Activated CD4-positive, alpha-beta T cell treated with anti-CD3 and anti-CD28 coated beads for 1 hour (primary cell): ENCODE measurements around the gene DLX3.

ENCODE experiments used
- DNase-seq: peaks from one replicate; pipeline ENCODE4 v3.0.0-alpha.2; 2020

The DLX3 gene

GRCh38 chr17:50022463-50023130 lies 27.6 kb upstream of the DLX3 start:
- no peak for DNase-seq

- no peak for DNase-seq
Observed at GRCh38 chr17:50021681-50022370, 26.8 kb upstream of the DLX3 start.

GRCh38 chr17:50020841-50021599 lies 26.0 kb upstream of the DLX3 start:
- DNase-seq: no peak

- DNase-seq: no peak
Observed at GRCh38 chr17:50018909-50019308, 23.9 kb upstream of the DLX3 start.

DNA sequence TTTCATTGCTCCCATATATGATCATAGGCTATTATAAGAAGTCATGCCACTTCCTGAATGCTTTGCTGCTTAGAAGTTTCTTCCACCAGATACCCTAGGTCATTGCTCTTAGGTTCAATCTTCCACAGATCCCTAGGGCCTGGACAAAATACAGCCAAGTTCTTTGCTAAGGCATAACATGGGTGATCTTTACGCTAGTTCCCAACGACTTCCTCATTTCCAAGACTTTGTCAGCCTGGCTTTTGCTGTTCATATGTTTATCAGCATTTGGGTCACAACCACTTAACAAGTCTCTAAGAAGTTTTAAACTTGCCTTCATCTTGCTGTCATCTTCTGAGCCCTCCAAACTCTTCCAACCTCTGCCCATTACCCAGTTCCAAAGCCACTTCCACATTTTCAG lies 20.1 kb upstream of the DLX3 start:
- DNase-seq: no peak

- no peak for DNase-seq
Observed at GRCh38 chr17:50014471-50015088, 19.6 kb upstream of the DLX3 start.

DNA sequence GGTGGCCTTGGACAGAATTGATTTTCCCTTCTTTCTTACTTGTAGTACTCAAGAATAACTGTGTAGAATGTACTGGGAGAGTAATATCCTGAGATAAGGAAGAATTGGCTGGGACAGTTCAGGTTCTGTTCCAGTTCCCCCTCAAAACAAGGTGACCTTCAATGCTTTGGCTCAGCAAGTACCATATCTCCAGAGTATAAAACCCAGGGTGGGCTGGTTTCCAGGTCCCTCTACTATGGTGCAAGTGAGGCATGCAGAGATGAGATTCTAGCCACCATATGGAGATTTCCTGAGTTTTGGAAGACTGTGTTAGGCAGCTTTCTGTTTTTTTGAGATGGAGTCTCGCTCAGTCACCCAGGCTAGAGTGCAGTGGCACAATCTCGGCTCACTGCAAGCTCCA lies 18.1 kb upstream of the DLX3 start:
- no peak for DNase-seq

GRCh38 chr17:50009282-50009681 lies 14.3 kb upstream of the DLX3 start:
- no peak for DNase-seq

DNA sequence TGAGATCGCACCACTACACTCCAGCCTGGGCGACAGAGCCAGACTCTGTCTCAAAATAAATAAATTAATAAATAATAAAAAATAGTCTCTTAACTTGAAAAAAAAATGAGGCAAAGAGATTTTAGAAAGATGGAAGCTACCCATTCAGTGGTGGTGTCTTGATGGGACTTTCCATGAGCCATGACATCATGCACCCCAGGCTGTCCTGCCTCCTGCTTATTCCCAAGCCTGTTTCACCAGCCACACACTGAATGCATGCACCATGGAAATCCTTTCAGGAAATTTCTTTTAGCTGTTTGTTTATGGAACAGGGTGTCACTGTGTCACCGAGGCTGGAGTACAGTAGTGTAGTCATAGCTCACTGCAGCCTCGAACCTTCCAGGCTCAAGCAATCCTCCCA lies 8.9 kb upstream of the DLX3 start:
- DNase-seq: no peak

DNA sequence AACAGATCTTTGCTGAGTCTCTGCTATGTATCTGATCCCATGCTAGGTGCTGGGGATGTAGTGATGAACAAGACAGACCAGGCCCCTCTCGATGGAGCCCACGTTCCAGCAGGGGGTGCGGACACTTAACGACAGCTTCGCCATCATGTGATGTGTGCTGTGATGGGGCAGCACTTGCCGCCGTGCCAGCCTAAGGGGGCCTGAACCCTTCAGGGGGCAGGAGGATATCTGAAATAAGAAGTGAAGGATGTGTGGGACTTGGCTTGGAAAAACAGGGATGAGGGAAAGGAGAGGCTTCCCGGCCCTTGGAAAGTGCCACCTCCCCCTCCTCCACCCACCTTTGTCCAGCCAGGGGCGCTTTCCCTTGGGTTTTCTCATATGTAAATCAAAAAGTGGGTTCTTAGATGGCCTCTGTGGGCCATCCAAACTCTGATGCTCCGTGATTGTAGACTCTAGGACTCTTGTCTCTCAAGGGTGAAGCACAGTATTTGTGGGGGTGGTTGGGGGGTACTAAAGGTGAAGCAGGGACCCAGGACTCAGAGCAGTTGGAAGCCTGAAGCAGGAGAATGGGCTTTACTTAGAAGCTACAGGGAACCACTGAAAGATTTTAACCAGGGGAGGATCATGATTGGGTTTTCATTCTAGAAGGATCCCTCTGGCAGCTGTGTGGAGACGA lies 4.0 kb upstream of the DLX3 start:
- DNase-seq: no peak

DNA sequence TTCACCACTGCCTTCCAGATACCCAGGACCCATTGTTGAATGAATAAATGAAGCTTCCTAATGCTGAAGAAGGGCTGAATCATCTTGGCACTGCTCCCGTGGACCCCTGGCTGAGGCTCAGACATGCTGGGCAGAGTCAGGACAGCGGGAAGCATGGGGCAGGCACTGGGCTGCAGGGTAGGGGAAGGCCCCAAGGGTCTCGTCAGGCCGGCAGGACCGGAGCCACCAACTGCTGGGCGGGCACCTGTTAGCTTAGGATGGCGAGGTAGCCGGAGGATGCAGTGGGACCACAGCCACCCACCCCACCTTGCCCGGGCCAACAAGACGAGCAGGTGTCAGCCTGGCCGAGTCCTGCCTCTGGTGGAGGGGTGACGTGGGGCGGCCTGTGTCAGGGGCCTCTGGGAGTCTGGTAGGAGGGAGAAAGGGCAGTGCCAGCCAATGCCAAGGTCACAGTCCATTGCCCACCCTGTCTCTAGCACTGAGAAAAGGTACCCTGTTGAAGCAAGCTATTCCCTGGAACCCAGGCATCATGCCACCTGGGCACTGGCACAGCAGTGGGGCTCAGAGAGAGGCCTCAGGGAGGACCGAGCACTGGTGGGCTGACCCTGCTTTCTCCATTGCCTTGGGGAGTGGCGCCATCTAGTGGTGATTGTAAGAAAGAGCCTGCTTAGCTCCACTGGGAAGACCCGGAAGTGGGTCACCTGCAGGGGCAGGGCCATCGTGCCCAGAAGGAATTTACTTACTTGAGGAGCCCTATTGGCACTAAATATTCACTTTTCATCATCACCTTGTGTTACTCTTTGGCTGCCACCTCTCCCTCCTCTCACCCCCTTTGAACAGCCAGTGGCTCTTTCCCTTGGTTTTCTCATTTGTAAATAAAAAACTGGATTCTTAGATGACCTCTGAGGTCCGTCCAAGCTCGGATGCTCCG lies 3.0 kb upstream of the DLX3 start:
- peak; percentile 70 for DNase-seq

- DNase-seq: no peak
Observed at GRCh38 chr17:49997301-49997650, 2.3 kb upstream of the DLX3 start.

DNA sequence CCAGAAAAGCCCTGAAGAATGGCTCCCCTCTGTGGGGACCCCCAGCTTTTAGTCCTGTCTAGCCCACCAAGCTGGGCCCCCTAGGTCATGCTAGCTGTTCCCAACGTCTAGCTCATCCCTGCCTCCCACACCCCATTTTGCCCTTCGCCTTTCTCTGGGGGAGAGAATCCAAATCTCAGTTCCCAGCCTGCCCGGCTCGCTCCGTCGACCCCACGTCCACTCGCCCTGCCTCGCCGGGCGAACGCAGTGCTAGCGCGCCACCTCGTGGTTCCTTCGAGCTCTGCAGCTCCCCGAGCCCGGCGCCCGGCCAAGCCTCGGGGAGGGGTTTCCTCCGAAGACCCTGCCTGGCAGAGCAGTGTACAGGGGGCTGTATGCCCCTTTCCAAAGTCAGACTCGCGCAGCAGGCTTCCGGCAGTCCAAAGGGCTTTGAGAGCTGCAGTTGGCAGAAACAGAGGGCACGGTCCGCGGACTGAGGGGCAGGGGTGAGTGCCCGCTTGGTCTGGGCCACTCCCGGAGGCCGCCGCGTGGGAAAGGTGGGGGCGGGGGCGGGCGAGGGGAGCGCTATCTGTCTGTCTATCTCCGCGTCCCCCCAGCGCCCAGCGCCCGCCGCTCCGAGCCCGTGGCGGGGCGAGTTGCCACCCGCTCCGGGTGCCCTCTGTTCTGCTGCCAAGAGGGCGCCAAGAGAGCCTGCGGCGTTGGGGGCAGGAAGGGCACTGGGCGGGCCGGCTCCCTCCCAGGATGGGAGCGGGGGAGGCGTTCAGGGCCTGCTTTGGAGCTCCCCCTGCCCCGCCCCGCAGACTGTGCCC lies 1.7 kb upstream of the DLX3 start:
- peak; percentile 56 for DNase-seq

- DNase-seq: no peak
Observed at GRCh38 chr17:49996121-49996494, 1.1 kb upstream of the DLX3 start.

DNA sequence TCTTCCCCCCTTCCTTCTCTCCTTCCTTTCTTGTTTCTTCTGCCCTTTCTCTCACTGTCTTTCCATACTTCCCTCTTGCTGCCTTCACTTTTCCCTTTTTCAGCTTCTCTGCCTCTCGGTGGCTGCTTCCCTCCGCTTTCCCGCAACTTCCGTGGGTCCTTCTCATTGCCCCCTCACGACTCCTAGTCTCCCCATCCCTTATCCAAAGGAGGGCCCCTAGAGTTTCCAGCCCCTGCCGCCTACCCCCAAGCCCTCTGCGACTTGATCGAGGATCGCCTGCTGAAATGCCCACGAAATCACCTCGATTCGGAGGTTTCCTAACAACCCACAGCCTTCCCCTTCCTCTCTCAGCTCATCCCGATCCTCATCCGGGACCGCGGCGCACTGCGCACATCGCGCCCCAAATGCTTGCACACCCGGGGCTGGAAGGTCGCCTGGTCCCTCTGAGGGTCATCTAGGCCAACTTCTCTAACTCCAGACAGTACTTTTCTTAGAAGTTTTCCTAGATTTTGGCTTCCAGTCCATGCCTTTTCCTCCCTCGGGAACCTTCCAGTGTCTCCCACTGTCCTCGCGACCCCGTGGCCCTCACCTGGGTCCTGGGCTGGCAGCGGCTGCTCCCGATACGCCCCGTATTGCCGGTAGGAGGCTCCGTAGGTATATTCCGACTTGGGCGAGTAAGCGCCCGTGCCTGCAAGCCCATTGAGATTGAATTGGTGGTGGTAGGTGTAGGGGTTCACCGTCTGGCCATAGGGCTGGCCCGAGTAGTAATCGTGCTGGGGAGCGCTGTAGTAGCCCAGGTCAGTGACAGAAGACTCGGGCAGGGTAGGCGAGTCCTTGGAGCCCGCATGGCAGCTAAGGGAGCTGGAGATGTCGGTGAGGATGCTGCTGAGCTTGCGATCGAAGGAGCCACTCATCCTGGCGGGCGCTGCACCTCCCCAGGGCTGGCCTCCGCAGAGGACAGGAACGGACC lies 654 bp downstream of the DLX3 start:
- no peak for DNase-seq

DNA sequence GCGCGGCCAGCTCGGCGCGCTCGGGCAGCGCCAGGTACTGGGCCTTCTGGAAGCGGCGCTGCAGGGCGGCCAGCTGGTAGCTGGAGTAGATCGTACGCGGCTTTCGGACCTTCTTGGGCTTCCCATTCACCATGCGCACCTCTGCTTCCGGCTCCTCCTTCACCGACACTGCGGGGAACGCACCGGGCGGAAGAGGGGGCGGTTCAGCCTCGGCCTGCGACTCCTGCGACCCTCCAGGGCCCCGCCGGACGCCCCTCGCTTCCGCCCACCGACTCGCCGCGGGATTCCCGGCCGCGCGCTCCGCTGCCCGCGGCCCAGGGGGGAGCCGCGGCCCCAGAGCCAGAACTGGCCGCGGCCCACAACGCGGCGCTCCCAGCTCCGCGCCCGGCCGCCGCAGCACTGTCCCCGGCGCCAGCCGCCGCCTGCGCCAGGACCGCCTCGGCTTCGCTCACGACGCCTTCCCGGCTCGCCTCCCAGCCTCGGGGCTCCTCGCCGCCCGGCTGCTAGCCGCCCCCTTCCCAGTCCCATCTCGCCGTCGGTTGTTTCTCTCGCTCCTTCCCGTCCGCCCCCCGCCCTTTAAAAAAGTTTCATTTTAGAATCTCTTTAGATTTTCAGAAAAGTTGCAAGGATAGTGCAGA lies 1.5 kb downstream of the DLX3 start:
- DNase-seq: no peak

- no peak for DNase-seq
Observed at GRCh38 chr17:49992933-49993422, 2.0 kb downstream of the DLX3 start.

GRCh38 chr17:49992191-49992932 lies 2.7 kb downstream of the DLX3 start:
- no peak for DNase-seq
